Fibroblast of peridontal ligament (primary cell): Measurements from ENCODE around the gene LRRC3.
"Not testable (repeated sequence)": the region's sequence is repeated elsewhere in the genome, so short reads cannot be mapped to it uniquely, and the experiment has no call there.

Source experiments
- DNase-seq: peaks from one replicate; pipeline ENCODE4 v3.0.0-alpha.2; 2010; ENCODE audit errors: extremely low read depth

The LRRC3 gene

DNA sequence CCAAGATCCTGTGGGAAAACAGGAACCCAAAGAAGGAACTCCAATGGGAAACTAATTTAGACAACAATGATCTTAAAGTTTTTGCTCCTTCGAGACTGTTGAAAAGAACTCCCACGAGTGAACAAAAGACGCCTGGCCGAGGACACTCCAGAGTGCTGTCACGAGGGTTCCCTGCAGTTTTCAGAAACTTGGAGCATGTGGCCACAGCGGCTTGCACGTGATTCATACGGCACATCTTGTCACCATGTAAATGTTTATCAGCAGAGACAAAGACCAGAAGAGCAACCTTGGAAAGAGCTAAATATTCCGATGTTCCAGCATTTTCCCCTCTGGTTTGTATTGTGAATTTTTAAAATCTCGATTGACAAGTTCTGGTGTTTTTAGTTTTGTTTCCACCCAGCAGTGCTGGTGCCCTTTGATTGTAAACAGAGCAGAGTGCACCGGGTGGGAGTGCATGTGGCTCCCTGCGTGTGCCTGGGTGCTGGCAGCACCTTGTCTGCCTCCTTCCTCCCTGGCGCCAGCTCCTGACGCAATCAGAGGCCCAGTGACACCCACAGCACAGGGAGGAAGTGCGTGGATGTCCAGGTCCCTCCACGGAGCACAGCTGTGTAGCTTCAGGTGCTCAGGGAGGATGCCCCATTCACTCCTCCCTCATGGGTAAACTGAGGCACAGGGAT is 23.0 kb downstream of the LRRC3 start:
- no peak for DNase-seq

DNA sequence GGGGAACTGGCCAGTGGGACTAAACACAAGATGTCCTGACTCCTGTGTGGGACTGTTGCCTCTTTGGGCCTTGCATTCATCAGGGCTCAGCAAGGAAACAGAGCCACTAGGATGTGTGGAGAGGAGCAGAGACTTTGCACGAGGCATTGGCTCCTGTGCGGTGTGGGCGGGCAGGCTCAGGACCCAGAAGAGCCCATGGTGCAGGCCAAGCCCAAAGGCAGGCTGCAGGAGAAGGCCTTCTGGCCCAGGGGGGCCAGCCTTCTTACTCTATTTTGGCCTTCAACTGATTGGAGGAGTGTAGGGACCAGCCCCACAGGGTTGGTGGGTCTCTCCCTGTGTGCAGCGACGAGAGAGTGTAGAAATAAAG is 23.5 kb downstream of the LRRC3 start:
- no peak for DNase-seq

DNA sequence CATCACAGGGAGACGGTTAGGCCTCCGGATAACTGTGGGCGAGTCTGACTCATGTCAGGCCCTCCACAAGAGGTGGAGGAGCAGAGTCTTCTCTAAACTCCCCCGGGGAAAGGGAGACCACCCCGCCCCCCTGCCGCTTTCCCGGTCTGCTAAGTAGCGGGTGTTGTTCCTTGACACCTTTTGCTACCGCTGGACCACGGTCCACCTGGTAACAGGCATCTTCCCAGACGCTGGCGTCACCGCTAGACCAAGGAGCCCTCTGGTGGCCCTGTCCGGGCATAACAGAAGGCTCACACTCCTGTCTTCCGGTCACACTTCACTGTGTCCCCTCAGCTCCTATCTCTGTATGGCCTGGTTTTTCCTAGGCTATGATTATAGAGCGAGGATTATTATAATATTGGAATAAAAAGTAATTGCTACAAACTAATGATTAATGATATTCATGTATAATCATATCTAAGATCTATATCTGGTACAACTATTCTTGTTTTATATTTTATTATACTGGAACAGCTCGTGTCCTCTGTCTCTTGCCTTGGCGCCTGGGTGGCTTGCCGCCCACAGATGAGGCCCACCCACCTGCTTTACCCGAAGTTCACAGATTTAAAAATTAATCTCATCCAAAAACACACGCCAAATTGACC is 24.4 kb downstream of the LRRC3 start:
- DNase-seq: not testable (repeated sequence)

DNA sequence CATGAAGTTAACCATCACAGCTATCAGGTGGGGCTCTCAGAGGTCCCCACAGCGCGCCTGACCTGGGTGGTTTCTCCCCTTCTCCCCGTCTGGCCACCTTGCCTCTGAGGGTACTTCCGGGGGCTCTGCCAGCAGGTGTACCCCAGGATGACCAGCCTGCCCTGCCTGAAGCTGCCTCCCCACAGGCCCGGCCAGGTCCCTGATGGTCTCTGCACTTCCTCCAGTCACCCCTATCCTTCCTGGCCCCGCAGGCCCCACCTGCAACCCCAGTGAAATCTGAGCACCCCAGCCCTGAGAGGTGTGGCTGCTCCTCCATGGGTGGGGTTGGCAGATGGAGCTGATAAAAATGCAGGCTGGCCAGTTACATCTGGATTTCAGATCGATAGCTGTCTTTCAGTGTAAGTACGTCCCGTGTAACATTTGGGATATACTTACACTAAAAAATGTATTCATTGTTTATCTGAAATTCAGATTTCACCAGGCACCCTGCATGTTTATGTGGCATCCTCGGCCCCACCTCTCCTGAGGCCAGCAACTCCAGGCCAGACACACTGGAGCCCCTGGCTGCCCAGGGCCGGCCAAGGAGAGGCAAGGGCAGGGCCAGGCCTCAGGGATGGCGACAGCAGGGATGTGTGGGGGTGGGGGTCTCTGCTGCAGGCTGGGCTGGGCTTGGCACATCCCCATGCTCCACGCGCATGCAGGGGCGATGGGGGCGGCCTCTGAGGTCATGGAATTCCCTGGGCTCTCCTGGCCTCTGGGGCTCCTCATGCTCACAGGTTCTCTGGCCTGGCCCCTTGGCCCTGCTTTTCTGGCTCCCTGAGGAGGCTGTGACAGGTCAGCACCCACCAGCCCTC is 25.1 kb downstream of the LRRC3 start:
- DNase-seq: no peak

DNA sequence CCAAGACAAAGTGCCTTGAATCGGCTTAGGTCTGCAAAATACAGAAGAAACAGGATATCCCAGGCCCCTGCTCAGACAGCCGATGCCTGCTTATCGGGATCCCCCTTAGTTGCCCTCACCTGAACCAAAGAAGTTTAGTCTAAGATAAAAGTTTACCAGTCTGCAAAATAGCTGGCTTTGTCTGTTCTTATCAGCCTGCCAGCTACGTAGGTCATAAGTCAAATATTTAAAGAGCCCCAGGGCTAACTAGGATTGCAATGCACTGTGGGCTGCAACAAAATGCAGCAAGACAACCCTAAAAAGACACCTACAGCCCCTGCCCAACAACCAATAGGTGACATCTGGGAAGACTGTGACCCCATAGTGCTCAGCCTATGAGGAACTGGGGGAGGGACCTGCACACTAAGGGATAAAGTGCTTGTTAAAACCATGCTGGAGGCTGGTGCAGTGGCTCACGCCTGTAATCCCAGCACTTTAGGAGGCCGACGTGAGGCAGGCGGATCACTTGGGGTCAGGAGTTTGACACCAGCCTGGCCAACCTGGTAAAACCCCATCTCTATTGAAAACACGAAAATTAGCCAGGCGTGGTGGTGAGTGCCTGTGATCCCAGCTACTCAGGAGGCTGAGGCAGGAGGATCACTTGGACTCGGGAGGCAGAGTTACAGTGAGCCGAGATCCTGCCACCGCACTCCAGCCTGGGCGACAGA is 27.4 kb downstream of the LRRC3 start:
- no peak for DNase-seq

DNA sequence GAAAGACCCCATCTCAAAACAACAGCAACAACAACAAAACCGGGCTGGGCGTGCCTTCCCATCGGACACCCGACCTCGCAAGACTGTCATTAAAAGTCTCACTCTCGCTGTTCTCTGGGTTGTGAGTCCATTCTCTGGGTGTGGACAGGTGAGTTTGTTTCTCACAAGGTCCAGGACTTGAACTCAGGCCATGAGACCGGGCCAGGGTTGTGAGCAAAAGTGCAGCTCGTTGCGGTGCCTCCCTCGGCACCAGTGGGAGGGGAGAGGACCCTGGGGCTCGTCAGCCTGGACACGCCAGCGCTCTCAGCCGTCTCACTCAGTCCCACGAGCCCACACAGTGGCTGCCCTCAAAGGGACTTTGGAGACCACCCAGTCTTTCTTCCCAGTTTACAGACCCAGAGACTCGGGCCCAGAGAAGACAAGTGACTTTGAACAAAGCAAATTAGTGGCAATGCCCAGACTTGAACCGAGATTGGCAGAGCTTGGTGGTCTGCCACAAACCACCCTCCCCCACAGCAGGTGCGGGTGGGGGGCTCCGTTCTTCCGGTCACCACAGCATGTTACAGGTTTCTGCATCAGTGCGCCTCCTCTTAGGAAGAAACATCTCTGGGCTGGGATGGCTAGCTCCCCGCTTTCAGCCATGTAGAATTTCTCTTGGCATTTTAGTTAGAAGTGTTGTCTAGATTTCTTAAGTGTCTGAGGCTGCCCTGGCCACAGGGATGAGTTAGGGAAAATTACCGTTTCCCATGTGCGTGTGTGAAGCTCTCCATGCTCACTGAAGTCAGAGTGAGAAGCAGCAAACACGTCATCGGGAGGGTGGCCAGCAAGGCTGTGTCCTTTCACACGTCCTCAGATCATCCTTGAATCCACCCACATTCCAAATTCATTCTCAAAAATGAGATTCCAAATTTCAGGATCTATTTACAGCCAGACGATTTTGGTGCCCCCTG is 28.3 kb downstream of the LRRC3 start:
- peak; percentile 2 for DNase-seq

DNA sequence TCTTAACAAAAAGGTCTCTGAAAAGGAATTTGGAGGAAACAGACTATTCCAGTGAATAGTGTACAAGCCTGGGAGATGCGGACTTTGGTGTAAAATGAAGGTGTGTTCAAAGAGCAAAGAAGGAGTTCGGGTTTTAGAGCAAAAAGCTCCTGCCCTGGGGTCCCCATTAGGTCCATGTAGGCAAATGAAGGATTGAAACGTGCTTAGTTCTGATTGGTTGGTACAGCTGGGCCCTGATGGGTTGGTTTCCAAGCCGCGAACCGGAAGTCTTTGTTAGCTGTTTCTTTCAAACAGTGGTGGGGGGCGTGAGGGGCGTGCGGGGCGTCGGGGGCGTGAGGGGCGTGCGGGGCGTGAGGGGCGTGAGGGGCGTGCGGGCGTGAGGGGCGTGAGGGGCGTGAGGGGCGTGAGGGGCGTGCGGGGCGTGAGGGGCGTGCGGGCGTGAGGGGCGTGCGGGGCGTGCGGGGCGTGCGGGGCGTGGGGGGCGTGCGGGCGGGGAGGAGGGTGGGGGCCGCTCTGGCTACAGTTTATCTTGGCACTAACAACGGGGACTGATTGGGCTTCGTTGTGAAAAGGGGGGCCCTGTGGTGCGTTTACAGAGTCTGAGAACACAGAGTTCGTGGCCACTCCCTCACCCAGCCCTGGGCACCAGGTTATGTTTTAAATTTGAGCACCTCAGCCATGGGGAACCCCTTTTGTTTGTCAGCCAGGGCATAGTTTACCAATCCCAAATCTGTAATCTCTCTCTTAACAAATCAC is 29.4 kb downstream of the LRRC3 start:
- no peak for DNase-seq

DNA sequence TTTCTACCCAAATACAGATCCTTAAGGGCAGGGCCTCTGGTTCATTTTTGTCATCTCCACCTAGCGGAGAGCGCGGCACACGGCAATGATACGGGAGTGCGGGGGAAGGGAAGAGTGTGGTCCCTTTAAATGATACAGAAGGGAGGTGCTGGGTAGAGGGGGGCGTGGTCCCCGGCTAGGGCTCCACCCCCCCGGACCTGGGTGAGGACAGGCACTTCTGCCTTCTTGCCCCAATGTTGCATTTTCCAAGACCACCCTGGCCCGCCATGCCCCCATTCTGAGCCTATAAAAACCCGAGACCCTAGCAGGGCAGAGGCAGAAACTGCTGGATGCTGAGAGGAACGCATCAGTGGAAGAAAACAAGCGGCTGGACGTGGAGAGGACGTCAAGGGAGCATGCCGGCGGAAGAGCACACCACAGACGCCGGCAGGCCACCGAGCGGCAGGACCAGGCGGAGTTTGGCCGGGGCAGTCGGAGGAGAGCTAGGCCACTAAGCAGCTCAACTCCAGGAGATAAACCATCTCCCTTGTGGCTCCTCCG is 30.0 kb downstream of the LRRC3 start:
- peak; percentile 5 for DNase-seq

DNA sequence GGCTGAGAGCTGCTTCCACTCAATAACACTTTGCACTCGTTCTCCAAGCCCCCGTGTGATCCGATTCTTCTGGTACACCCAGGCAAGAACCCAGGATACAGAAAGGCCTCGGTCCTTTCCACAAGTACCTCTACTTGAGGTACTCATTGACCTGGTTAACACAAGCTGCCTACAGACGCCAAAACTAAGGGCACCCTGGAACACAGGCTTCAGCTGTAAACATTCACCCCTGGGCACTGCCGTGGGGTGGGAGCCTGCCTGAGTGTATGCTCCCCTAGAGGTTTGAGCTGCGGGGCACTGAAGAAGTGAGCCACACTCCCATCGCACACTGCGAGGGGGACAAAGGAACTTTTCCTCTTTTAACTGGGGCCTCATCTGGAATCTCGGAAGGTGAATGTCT is 30.5 kb downstream of the LRRC3 start:
- no peak for DNase-seq

DNA sequence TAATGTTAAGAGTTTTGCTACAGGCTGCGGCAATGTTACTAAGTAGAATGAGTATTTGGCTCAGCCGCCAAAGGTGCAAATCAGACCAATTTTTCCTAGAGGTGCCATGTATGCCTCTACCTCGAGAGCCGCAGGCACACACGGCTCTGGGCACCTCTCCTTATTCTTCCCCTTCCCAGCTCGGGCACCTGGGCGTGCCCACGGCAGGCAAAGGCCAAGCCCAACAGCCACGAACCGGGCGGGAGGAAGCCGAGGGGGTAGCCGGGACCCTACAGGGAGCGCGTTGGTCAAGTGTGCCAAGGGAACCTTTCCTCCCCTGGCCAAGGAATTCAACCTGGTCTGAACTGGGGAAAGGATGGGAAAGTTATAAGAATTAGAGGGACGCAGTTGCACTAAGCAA is 31.0 kb downstream of the LRRC3 start:
- no peak for DNase-seq

DNA sequence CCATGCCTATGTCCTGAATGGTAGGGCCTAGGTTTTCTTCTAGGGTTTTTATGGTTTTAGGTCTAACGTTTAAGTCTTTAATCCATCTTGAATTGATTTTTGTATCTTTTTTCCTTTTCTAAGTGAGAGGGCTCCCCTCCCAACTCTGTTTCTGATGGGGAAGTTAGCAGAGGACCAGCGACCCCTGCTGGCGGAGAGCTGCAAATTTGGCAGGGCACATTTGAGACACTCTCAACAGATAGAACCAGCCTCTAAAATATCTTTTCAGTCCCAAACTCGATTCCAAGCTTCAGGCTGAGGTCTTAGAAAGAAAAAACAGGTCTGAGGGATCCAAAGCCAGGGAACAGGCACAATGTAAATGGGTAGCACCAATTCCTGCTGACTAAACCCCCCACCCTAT is 32.5 kb downstream of the LRRC3 start:
- peak; percentile 2 for DNase-seq

DNA sequence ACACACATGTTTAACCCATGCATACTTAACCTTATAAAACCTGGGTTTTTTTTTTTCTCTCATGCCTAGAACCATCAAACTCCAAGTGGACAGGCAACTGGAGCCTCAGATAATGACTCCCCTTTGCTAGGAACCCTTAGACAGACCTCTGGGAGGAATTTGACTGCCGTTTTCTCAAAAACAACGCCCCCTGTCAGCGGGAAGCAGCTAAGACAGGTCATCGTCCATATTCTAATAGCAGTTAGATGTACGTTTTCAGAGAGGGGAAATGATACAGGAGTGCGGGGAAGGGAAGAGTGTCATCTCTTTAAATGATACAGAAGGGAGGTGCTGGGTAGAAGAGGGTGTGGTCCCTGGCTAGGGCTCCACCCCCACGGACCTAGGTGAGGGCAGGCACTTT is 34.7 kb downstream of the LRRC3 start:
- no peak for DNase-seq

DNA sequence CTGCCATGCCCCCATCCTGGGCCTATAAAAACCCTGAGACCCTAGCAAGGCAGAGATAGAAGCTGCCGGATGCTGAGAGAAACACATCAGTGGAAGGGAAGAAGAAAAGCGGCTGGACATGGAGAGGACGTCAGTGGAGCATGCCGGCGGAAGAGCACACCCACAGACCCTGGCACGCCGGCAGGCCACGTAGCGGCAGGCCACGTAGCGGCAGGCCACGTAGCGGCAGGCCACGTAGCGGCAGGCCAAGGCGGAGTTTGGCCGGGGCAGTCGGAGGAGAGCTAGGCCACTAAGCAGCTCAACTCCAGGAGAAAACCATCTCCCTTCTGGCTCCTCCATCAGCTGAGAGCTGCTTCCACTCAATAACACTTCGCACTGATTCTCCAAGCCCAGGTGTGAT is 35.1 kb downstream of the LRRC3 start:
- DNase-seq: no peak

DNA sequence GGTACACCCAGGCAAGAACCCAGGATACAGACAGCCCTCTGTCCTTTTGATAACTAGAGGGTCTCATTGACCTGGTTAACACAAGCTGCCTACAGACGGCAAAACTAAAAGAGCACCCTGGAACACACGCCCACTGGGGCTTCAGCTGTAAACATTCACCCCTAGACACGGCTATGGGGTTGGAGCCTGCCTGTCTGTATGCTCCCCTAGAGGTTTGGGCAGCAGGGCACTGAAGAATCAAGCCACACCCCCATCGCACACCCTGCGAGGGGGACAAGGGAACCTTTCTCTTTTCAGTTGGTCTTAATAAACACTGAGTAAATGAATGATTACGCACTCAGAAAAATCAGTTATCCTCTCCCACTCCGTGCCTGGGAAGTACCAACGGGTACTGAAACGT is 35.5 kb downstream of the LRRC3 start:
- no peak for DNase-seq

DNA sequence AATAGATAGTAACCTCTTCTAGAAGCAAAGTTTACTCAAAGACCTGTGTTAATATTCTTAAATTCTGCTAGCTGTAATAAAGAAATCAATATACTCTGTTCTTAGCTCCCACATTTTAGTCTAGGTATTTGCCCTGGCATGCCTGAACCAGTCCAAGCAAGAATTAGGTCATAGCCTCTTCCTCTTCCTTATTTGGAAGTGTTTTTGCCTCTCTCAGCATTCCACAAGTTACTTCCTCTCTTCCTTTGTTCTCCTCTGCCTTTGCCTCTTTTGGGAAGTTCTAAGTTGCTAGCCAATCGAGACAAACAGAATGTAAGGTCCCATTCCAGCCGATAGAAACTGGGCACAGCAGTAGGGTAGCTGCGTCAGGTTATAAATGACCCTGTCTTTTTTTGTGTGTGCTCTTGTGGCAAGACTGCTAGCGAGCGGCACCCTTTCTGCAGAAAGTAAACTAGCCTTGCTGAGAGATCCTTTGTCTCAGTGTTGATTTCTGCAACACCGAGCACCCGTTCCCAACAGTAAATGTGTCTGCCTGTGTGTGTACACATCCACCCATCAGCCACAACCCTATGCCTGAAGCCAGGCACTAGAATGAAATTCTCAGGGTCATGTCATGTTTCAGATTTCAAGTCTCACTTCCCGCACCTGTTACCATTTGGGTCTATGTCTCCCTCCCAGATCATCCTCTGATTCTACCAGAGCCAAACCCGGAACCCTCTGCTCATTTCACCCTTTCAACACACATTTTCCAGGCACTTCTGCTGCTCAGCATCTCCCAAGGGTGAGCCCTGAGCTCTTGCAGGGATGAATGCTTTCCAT is 37.5 kb downstream of the LRRC3 start:
- no peak for DNase-seq

DNA sequence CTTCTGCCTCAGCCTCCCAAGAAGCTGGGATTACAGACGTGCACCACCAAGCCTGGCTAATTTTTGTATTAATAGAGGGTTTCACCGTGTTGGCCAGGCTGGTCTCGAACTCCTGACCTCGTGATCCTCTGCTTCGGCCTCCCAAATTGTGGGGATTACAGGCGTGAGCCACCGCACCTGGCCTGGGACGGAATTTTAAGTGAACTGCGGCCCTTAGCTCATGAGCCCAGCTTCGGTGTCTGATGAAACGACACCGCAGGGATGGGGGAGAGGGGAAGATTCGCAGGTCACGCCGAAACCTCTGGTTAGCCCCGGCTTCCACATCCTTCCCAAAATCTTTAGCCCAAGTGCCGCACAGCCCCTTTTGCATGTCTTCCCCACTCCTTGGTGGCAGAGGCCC is 39.1 kb downstream of the LRRC3 start:
- DNase-seq: no peak

DNA sequence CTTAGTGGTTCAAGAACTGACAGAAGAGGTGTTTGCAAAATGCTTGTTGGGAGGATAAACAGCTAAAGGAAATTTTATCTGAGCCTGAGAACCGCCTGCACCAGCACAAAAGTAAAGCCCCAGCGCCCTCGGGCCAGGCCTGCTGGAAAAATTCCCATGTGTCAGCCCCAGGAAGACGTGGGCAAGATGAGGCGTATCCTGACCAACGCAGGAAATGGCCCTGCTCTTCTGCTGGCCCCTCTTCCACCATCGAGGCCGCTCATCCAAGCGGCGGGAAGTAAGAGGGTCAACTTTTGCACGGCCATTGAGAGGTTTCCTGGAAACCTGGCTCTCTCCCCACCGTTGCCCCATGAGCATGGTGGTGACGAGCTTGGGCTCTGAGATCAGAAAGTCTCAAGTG is 39.6 kb downstream of the LRRC3 start:
- no peak for DNase-seq

DNA sequence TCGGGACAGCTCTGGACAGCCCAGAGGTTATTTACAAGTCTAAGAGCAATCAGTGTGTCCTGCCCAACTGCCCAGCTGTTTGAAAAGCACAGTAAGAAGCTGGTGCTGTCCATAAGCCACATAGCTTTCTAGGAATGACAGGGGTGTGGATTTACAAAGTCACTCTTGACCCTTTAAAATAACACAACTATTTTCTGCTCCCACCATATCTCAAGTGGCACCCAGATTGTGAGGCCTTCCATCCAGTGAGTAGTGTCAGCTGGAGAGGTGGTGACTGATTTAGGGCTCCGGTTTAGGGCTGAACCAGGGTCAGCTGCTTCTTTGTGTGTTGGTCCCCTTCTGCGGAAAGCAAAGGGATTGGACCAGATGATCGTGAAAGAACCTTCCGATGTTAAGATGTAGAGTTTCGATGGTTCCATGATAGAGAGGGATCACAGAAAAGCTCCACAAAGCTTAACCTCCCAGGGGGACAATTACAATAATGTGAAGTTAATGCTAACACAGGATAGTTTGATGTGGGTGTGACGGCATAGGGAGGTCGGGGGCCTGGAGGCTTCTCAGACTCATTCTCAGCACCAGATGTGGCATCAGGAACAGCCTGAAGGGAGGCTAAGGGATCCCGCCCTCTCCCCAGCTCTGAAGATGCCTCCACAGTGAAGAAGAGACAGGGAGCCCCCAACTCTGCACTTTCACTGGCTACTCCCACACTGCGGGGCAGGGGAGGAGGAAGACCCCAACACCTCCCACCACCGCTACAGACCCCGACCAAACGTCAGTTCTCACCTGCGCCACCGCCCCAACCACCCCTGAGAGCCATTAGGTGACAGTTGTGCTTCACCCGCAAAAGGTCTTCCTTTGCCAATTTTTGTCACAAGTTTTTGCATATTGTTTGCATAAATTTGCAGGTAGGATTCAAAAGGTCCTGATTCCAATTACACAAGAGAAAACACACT is 40.6 kb downstream of the LRRC3 start:
- no peak for DNase-seq
